ENCODE results near the gene TRDMT1.

The TRDMT1 gene

DNA sequence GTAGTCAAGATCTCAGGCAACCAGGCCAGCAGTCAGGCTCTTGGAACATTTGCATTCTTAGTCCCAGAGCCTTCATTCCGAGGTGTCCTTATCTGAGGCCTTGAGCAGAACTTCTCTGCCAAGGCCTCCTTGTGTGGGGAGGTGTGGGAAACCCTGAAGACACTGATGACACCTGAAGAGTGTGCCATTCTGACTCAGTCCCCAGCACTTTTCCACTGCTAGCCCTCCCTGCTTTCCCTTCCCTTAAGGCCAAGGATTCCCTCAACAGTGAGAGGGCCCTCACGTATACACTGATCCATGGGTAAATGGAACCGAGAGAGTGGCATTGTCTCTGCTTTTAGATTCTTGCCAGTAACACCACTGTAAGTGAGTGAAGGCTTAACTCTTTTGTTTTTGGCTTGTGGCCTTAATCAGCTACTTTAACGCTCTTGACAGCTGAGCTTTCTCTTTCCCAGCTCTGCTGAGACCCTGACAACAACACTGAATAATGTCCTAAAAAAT lies 30.3 kb downstream of the TRDMT1 start:
- no peak for DNase-seq

DNA sequence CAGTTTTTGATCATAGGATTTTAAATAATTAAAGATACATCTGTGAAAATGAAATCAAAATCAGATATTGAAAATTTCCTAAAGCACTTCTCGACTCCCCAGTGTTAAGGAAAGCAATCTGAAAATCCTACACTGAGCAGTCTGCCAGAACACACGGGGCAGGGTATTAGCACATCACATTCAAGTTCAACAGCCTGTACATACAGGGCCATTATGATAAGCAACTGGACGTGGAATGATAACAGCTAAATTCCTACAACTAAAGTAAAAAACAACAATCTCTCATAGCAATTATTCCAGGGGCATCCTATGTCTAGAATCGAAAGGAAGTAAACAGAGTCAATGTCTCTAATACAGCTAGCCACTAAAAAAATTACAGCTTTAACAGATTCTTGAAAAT lies 31.7 kb downstream of the TRDMT1 start:
- DNase-seq = no peak

DNA sequence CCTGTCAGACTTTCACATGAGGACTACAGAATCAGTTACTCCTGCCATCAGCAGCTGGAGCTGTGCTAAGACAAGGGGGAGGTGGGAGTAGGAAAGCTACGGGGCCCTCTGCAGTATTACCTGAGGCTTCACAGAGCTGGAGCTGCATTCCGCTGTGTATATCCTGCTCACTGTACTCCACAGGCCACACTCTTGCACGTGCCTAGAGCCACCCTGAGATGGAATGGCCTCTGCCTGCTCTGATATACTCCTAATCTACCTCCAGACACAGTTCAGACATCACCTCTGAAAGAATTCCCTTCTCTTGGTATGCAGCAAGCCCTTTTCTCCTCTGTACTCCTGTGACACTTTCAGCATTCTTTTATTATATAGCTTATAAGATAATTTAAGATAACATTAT lies 34.8 kb downstream of the TRDMT1 start:
- no peak for DNase-seq

DNA sequence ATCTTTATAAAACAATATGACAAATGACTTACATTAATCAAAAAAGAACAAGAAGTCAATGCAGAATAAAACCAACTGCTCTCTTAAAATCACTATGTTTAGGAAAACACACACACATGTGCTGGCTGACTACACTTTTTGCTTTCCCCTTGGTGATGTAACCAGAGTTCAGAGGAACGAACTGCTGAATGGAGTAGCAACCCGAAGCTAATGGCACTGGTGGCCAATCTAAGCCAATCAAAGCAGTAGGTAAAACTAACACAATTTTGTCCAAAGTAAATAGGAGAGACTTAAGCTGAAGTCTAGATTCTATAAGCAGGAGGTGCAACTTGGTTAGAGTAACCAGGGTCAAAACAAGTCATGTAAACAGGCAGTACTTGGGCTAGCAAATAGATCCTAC lies 38.6 kb downstream of the TRDMT1 start:
- no peak for DNase-seq

DNA sequence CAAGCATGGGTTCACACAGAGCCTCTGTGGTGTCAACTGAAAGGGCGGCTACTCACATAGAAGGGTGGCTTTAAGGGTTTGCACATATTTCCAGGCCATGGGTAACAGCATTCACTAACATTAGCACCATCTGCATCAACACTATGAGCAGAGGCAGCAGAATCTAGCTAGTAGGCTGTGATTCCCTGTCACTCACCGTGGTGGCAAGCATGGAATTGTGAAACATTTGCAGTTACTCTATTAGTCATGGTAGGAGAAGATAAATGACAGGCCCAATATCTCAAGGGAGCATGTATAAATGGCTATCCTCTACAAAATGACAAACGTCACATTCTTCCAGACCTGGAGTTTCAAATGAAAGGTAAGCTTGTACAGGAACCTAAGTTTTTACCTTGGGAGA lies 39.7 kb downstream of the TRDMT1 start:
- DNase-seq = no peak

DNA sequence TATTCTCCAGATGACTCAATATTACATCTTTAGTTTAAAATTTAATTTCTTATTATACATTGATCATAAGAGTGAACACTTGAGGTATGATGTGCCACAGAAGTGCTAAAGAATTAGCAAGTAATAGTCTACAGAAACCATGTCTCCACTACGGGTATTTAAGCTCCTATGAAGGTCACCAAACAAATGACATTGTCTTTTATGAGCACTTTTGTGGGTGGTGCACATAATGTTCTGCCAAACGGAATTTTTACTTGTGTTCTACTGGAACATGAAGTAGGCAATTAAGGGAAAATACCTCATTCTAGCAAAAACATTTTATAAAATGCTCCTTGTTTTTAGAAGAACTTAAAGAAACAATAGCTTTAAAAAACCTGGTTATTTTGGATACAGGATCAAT lies 44.4 kb downstream of the TRDMT1 start:
- DNase-seq = no peak

DNA sequence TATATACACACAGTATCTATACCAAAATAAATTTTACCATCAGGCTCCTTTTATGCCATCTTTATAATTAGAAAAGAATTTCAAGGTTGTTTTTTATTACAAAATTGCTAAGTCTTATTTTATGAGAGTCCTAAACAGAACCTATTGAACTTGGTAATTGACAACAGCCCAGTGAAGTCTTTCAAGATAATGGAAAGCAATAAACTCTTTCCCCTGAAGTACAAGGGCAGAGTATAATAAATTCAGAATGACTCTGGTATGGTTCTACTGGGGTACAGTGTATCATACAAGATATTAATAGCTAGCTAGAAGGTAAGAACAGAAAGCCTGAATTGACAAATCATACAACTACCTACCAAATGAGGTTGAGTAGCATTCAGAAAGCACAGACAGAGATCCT lies 45.6 kb downstream of the TRDMT1 start:
- no peak for DNase-seq

DNA sequence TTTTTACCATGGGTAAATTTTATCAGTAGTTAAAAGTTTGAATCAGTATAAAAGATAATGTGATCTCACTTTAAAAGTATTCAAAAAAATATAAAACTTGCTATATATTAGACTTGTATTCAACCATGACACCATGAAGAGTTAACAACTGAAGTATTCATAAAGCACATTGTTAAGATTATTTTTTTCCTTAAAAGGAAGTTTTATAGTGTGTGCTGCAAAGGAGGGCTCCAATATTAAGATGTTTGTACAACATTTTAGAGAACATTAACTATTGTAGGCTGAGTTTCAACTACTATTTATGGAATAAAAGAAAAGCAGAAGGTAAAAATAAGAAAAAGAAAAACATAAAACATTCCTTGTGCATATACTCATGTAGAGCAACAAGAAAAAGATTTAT lies 47.4 kb downstream of the TRDMT1 start:
- DNase-seq = no peak

DNA sequence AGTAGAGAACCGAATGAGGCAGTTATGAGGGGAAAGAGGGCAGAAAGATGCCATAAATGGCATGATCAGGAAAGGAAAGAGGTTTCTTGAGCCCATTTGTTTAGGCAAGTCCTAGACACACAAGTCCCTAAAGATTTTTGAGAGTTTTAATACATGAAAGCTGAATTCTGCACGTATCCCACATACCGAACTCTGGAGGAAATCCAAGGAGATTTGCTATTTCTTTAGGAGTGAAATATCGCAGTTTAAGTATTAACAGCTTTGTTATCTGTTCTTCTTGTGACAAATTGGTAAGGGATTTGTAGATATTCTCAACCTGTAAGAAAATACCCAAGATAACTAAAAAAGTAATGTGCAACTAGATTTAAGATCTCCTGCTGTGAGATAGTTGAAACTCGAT lies 48.2 kb downstream of the TRDMT1 start:
- no peak for DNase-seq

DNA sequence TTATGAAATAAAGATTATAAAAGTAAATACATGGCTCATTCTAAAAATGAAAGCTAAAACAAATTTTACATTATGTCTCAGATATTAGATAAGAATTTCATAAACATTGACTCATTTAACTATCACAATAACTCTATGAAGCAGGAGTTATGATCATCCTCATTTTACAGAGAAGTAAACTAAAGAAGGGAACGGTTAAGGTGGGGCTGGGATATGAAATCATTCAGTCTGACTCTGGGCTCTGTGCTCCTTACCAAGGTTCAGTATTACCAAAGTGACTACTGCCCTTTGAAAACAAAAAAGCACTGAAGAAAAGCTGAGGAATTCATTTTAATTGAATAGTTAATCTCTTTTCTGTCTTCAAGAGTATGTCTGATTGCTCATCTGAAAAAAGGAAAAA lies 49.8 kb downstream of the TRDMT1 start:
- DNase-seq = no peak

DNA sequence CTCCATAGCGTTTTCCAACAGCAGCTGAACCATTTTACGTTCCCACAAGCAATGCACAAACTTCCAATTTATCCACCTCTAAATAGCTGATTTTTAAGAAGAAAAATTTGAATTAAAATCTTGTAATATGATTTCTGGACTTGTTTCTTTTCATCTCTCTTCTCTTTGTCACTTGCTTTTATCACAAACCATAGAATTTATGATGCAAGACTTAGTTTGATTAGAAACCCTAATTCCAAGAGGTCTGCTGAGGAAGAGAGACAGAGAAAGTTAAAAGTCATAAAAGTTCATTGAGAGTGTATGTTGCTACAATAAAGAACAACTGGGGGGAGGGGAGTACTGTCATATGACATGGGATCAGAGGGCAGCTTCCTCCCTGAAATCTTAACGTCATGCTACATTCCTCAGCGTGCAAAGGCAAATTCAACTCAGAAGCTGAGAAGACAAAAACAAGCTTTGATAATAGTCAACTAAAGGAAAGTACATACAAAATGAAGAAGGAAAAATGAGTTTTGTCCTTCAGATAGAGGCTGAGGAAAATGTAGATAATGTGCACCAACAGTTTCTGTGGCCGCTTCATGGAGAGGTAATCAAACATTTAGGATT lies 53.5 kb downstream of the TRDMT1 start:
- no peak for DNase-seq

DNA sequence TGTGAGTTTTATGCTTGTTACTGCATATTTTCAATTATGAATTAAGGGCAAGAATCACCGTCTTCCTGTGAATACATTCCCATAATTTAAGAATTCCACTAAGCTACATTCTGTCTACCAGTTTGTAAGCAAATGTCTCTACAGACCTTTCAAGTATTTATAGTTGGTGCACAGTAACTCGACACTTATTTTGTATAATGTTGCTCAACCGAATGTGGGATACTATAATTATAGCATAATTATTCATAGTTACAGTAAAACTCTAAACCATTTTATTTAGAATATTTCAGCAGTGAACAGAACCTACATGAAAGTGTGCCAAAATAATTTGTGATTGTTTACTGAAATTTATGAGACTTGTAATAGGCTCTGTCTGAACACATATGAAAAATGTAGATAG lies 54.6 kb downstream of the TRDMT1 start:
- no peak for DNase-seq

DNA sequence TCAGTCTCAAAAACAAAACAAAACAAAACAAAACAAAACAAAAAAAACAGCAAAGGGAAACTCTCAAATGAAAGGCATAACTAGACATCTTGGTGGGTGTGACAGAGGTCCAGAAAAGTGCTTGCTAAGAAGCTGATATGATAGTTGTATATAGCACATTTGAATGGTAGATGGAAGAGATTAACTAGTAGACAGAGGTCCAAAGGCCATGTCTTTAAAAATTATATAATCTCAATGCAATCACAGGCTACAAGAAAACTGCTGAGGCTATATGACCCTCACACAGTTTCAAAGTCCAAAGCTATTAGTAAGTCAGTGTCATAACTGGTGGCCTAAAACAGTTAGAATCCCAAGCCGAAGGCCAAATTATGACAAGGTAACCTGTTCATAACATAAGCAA lies 56.2 kb downstream of the TRDMT1 start:
- DNase-seq = no peak

DNA sequence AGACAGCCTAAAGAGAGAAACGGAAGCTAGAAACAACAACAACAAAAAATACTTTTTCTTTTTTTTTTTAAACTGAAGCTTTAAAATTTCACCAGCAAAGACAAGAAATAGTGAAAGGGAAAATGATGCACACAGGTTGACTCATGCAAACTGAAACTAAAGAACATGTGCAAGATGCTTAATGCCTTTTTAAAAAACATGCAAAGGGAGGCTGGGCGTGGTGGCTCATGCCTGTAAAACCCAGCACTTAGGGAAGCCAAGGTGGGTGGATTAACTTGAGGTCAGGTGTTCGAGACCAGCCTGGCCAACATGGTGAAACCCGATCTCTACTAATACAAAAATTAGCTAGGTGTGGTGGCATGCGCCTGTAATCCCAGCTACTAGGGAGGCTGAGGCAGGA lies 56.7 kb downstream of the TRDMT1 start:
- no peak for DNase-seq

DNA sequence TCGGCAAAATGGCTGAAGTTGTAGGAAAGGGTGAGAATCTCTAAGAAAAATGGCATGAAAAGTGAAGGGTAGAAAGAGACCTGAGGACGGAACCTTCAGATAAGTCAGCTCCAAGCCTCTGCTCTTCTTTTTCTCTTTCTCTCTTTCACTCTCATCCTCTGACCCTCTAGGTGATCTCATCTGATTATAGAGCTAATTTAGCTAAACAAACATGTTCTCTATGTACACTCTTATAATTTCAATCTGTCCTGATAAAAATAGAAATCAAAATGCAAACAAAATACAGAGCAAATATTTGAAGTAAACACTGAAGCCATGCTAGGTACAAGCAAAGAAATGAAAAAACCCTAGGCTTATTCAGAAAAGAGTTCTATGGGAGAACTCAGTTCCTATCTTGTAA lies 57.4 kb downstream of the TRDMT1 start:
- no peak for DNase-seq

DNA sequence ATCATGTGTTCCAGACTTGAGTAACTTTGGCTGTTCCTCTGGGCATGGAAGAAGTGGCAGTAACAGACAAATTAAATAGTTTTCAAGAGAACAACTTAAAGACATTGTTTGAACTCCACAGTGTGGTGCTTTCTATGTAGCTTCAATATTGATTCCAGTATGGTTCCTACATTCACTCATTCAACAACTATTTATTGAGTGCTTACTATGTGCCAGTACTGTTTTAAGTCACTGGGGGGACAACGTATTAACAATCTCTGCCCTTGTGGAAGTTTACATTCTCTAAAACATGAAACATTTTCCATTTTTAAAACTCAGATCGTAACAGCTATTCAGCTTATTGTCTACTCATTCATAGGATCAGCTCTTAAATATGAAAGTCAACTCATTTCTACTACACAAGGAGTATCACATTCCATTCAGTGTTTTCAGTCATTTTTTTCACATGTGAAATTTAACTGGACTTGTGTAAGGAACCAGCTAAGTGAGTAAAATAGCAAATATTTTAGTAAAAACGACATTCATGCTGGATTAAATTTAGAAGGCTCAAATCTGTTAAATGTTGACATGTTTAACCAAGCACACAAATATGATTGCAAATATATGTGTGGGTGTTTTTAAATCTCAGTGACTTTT lies 58.3 kb downstream of the TRDMT1 start:
- DNase-seq = no peak

DNA sequence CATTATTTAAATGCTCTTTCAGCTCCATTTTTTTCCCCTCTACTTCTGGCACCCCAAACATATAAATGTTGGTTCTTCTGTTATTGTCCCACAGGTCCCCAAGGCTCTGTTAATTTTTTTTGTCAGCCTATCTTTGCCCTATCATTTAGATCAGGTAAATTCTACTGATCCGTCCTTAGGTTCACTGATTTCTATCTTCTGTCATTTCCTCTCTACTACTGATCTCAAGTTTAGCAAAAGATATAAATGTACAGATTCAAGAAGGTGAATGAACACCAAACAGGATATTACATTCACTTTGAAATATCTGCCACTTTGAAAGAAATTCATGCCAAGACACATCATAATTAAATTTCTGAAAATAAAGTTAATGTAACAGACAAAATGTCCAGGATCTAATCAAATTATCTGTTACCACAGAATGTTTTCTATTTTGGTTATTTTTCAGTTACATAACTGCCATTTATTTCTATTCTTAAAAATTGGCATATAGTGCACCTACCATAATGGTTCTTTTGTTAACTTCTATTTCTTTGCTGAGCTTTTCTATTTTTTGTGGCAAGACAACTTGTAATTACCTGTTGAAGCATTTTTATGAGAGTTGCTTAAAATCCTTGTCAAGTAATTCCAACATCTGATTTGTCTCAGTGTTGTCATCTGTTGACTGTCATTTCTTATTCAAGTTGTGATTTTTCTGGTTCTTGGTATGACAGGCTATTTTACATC lies 59.8 kb downstream of the TRDMT1 start:
- DNase-seq = no peak

DNA sequence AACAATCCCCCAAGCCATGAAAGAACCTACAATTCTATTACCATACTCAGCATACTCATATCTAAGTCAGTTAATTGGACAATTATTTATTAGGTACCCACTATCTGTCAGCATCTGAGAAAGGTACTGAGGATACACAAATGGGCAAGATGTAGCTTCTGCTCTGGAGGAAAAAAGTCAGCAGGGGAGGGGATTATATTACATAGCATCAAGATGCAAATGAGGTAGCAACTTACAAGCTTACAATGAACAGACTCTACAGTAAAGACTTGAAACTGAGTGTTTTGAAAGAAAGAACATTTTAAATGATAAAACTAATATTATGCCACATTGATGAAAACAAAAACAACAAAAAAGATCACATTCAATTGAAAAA lies 61.1 kb downstream of the TRDMT1 start:
- DNase-seq = no peak

DNA sequence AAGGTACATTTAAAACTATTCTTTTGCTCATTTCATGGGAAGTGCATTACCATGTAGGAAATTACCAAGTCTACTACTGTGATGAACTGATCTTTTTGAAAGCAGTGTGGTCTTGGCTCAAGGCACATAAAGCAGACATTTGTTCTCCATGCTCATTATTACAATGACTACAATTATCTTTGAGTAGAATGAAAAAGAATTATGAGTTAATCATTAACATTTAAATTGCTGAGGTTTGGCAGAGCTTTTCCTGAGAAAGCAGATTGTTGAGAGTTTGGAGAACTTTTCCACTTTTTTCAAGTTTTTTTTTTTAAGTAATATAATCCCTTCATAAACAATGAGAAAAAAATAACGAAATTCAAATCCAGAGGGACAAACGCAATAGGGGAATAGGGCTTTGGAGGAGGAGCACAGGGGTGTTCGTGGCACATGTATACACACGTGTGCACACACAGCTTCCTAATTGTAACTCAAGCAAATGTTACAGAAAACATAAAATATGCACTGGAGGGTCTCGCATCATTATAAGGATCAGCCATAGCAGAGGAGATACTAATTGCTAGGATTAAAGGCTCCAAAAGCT lies 62.9 kb downstream of the TRDMT1 start:
- no peak for DNase-seq

DNA sequence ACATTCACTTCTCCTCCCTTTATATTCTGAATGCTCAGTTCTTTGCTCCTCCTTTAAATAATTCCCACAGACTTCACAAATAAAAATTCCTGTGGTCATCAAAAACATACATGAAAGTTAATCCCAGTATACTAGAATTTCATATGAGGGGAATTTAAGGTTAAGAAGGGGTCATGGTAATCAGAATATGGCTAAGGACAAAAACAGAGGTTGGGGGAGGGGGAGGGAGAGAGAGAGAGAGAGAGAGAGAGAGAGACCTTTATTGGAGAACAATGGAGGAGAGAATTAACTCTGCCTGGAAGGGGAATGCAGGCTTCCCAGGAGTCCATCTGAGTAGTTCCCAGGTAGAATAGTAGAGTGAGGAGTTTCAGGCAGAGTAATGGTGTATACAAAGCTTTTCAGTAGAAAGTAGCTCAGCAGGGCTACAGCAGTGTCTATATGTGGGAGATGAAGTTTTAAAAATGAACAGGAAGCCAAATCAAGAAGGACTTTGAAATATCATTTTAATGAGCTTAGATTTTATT lies 66.7 kb downstream of the TRDMT1 start:
- DNase-seq = no peak

DNA sequence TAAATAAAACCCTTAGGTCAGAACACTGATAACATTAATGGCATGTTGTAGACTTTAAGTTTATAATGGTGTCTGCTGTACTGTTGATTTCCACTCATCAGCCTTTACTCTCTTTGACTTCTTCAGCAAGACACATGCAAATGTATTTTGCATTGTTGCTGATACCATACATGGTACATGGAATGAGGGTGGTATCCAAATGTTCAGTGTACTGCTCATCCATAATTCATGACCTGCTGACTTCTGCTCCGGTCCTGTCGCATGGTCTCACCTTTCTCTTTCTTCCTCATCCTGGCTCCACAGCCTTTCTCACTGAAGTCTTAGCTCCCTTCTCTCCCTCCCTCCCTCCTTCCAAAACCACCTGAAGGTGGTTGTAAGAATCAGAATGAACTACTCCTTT lies 67.2 kb downstream of the TRDMT1 start:
- DNase-seq = no peak

DNA sequence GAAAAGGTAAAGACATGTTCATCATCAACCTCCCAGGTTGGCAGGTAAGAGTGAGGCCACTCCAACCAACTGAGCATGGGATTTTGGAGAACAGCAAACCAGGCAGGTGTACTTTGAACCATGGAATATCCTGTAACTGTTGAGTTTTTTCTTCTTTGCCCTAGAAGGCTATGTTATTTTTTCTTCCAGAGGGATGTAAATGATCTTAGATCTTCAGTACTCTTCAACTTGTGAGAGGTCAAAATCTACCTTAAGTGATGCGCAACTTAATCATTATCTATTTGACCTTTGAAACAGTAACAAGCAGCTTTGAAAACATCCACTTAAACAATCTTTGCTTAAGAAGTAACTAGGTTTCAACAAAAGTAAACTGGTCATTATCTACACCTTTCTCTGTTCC lies 71.7 kb downstream of the TRDMT1 start, which contains the start of gene CUBN:
Gene CUBN (minus strand): TSS at position 71 of the 400 bp plus-strand sequence. CDS start 46 bp downstream, at position 25.
- DNase-seq = no peak

DNA sequence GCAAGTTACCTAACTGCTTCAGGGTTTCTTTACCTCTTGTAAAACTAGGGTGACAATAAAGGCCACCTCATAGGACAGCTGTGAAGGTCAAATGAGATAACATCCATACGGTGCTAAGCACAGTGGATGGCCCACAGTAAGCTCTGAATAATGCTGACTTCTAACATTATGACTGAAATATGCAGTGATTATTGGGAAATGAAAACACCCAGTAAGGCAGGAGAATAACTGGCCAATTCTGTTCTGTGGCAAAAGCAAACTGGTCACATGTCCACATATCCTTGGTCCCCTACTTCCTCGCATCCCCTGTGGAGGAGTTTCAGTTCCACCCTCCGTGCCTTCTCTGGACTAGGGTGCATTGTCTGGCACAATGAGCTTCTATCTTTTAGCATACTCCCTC lies 73.2 kb downstream of the TRDMT1 start:
- no peak for DNase-seq

DNA sequence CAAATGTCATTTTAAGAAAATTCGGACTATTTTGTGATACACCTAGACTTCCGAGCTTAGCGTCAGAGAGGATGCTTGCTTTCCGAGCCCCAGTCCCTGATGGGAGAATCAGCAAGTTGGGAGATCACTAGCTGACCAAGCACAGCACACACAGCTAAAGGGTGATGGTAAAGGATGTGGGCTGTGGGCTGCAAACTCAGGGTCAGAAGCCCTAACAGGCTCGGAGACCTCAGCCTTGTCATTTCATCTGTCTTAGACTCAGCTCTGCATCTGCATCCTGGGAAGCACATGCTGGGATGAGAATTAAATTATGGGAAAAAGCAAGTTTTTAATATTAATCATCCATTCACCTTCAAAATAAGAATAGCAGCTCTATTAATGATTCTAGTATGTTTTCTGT lies 75.1 kb downstream of the TRDMT1 start:
- DNase-seq = no peak

Measured in NCI-H524 treated with DMSO at 0.1 percent for 48 hours (cell line).